Amniotic epithelial cell (primary cell): ENCODE results near the gene GRIK3.
"Not testable (repeated sequence)": the region's sequence is repeated elsewhere in the genome, so short reads cannot be mapped to it uniquely, and the experiment has no call there.

Experiments
- DNase-seq: peaks from one replicate; pipeline ENCODE4 v3.0.0-alpha.2; 2010; ENCODE audit warnings: low read depth

GRIK3 gene

GRCh38 chr1:36941316-36941978, 92.9 kb downstream of the GRIK3 start:
- DNase-seq: no peak

- no peak for DNase-seq
Measured at GRCh38 chr1:36938819-36939218, 95.5 kb downstream of the GRIK3 start.

- no peak for DNase-seq
Measured at GRCh38 chr1:36937371-36937770, 96.9 kb downstream of the GRIK3 start.

GRCh38 chr1:36934061-36934460, 100.3 kb downstream of the GRIK3 start:
- no peak for DNase-seq

- no peak for DNase-seq
Measured at GRCh38 chr1:36927826-36928225, 106.5 kb downstream of the GRIK3 start.

- no peak for DNase-seq
Measured at GRCh38 chr1:36925251-36925650, 109.1 kb downstream of the GRIK3 start.

- DNase-seq: no peak
Measured at GRCh38 chr1:36924282-36924811, 110.0 kb downstream of the GRIK3 start.

GRCh38 chr1:36922593-36923426, 111.5 kb downstream of the GRIK3 start:
- no peak for DNase-seq

GRCh38 chr1:36922071-36922470, 112.2 kb downstream of the GRIK3 start:
- DNase-seq: no peak

- DNase-seq: no peak
Measured at GRCh38 chr1:36920801-36921405, 113.4 kb downstream of the GRIK3 start.

- no peak for DNase-seq
Measured at GRCh38 chr1:36920371-36920770, 113.9 kb downstream of the GRIK3 start.

- DNase-seq: no peak
Measured at GRCh38 chr1:36919491-36920145, 114.7 kb downstream of the GRIK3 start.

- DNase-seq: no peak
Measured at GRCh38 chr1:36918604-36919003, 115.7 kb downstream of the GRIK3 start.

- DNase-seq: not testable (repeated sequence)
Measured at GRCh38 chr1:36916542-36916941, 117.8 kb downstream of the GRIK3 start.

- DNase-seq: no peak
Measured at GRCh38 chr1:36913484-36914060, 120.7 kb downstream of the GRIK3 start.

GRCh38 chr1:36913016-36913415, 121.3 kb downstream of the GRIK3 start:
- no peak for DNase-seq

- DNase-seq: no peak
Measured at GRCh38 chr1:36912365-36912865, 121.9 kb downstream of the GRIK3 start.

- no peak for DNase-seq
Measured at GRCh38 chr1:36911561-36912364, 122.6 kb downstream of the GRIK3 start.

GRCh38 chr1:36910886-36911540, 123.3 kb downstream of the GRIK3 start:
- no peak for DNase-seq
